Spleen (tissue), 11 donors: ENCODE measurements around the gene TRIP4. TPM values are rescaled to one million over a fixed set of nuclear protein-coding genes. Genes with fewer than 3 reads are reported as not detected.

Experiments
- DNase-seq: peaks from one replicate; pipeline ENCODE4 v3.0.0-alpha.2; 2020
- H3K27ac ChIP-seq, 8 donors: fragments of 200-600 bp; sonication (generic) in 7 of 8; 1 replicate in 4 of 8; 2 replicates in 4 of 8; pipeline versions ENCODE4 v1.5.0 to v1.8.0; 2016 to 2021; ENCODE audit warnings: inconsistent platforms in 4 of 8, mild to moderate bottlenecking in 4 of 8, moderate library complexity in 1 of 8
- H3K27me3 ChIP-seq, 7 donors: fragments of 200-600 bp; sonication (generic) in 6 of 7; replicated peaks in 1 of 7; 1 replicate in 4 of 7; 2 replicates in 3 of 7; pipeline versions ENCODE4 v1.5.0 to v1.8.0; 2016 to 2021; ENCODE audit warnings: inconsistent platforms in 3 of 7, mild to moderate bottlenecking in 1 of 7
- H3K36me3 ChIP-seq, 6 donors: fragments of 200-600 bp; sonication (generic) in 5 of 6; 1 replicate in 4 of 6; 2 replicates in 2 of 6; pipeline versions ENCODE4 v1.5.0 to v1.8.0; 2016 to 2021; ENCODE audit warnings: inconsistent platforms in 2 of 6
- H3K4me1 ChIP-seq, 6 donors: fragments of 200-600 bp; sonication (generic) in 5 of 6; 1 replicate in 3 of 6; 2 replicates in 3 of 6; pipeline versions ENCODE4 v1.5.0 to v1.8.0; 2016 to 2021; ENCODE audit warnings: inconsistent platforms in 3 of 6
- H3K4me3 ChIP-seq, 8 donors: fragments of 200-600 bp; sonication (generic) in 7 of 8; 1 replicate in 4 of 8; 2 replicates in 4 of 8; pipeline versions ENCODE4 v1.5.0 to v1.8.0; 2016 to 2021; ENCODE audit warnings: inconsistent platforms in 4 of 8, mild to moderate bottlenecking in 4 of 8, moderate library complexity in 2 of 8
- H3K9me3 ChIP-seq, 8 donors: fragments of 200-600 bp; sonication (generic) in 7 of 8; 1 replicate in 4 of 8; 2 replicates in 4 of 8; pipeline versions ENCODE4 v1.5.0 to v1.8.0; 2016 to 2021; ENCODE audit warnings: inconsistent platforms in 4 of 8
- CTCF ChIP-seq, 11 experiments: fragments of 200-600 bp in 7 of 11; fragments of 450-650 bp in 4 of 11; sonication (generic) in 4 of 11; IDR thresholded peaks in 8 of 11; conservative IDR thresholded peaks in 3 of 11; 1 replicate in 7 of 11; 2 replicates in 4 of 11; pipeline versions ENCODE4 v1.4.0 to v1.8.0; 2016 to 2021; ENCODE audit warnings: antibody characterized with exemption in 11 of 11, inconsistent platforms in 4 of 11, mild to moderate bottlenecking in 1 of 11
- POLR2A ChIP-seq, 3 donors: fragments of 450-650 bp; IDR thresholded peaks; one replicate each; pipeline ENCODE4 v1.5.1; 2017; ENCODE audit warnings: antibody characterized with exemption in 3 of 3, mild to moderate bottlenecking in 1 of 3
- POLR2AphosphoS5 ChIP-seq, 3 donors: sonication (generic); formaldehyde crosslinking; IDR thresholded peaks; one replicate each; pipeline ENCODE4 v1.5.1; 2017; ENCODE audit warnings: antibody characterized with exemption in 3 of 3
- WGBS, 5 donors: extraction: QIAGEN DNeasy Blood & Tissue Kit in 3 of 5; methylation state at CpG; one replicate each; pipeline versions ENCODE4 v1.1.5 to v1.1.7; 2013 to 2018; 5-methylcytosine and 5-hydroxymethylcytosine counted together
- intact Hi-C: fragments of 100-400 bp; cut with DNase I; formaldehyde crosslinking; loops from one replicate; pipeline ENCODE4 v1.15.0; 2023; ENCODE audit warnings: low total_unique reads
- polyA plus RNA-seq, 3 donors: library from polyadenylated mRNA; stranded (reverse); fragments of 200-250 nt; gene quantifications; one replicate each; pipeline ENCODE4 v1.2.1, GENCODE V29; 2013
- total RNA-seq, 7 donors: library from RNA; depleted of rRNA in 3 of 7; stranded (reverse); fragments of >200 nt in 3 of 7; fragmentation: NEBNext Ultra II Directional in 4 of 7; extraction: Animal tissue kit (Norgen Biotek cat#: 25700) in 4 of 7; gene quantifications; one replicate each; pipeline versions ENCODE4 v1.1.0 to v1.2.1, GENCODE V29; 2016 to 2021
- donor health status: healthy with polysubstance abuse.
- donor health status: DM: no; HTN: no; CAD: no; lungs with moderate emphysema.
- donor health status: DM: no; HTN: no; CAD: no.
- donor health status: Bipolar disorder and iron deficiency.
- donor health status: healthy.
- donor health status: DM: no; HTN: no; CAD: no.
- donor health status: DM: yes; HTN: yes; CAD: no.

Gene TRIP4
- total and polyA plus RNA-seq, 10 donors: 17.3 to 31.9 (median 22.8) TPM

DNA sequence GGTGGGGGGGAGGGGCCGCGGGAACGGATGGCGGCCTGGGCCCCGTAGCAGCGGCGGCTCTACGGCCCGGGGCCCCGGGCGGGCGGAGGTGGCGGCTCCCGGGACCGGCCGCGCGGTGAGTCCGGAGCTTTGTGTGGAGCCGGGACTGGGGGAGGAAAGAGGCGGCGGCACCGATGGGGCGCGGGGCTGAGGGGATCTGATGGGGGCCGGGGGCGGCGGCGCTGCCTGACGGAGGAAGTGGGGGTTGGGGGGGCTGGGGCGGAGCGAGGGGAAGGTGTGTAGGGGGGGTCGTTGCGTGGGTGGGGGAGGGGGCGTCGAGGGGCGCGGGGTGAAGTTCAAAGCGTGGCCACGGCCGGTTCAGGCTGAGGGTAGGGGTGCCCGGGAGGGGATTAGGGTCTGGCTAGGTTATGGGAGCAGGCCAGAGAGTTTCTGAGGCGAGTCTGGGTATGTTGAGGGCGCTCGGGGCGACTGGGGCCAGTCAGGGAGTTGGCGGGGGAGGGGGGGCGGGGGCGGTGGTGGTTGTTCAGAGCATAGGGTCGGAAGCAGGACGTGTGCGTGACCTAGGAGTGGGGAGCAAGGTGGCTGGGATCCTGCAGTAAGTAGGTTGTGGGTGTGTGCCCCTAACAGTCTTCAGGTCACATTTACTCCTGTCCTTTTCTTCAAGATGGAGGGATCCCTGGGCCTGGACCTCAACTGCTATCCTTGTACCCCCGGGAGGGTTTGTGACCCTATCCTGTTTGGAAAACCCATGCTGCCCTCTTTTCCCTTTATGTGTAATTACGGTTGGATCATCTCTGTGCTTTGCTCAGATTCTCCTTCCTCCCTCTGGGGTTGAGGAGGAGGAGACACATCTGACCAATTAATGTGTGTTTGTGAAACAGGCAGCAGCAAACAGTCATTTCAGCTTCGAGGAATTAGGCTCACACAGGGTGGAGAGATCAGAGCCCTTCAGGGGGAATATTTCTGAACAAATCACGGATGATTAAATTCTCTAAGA lies 73.4 kb downstream of the TRIP4 start:
- intact Hi-C loops: no loop called here
- TF ChIP-seq CTCF (IDR thresholded peaks at IDR 0.05 in 8 of 11, conservative IDR thresholded peaks at IDR 0.05 in 3 of 11): peak in 1 of 11 experiments; percentile 19
- TF ChIP-seq POLR2A (IDR thresholded peaks at IDR 0.05): peak in 1 of 3 donors; percentile 16
- peak in 1 of 3 donors; percentile 53 for TF ChIP-seq POLR2AphosphoS5 (IDR thresholded peaks at IDR 0.05)
- no peaks in the 10 kb centered on the region for H3K9me3 ChIP-seq
- WGBS, 5 donors: 0 to 2% (median 1%) methylated on average over 29 to 55 of the region's 56 CpGs
- peak overlapping the region; percentile 64 to 95 (median 90) for H3K27ac ChIP-seq
- DNase-seq: no peak
- no peaks in the 10 kb centered on the region for H3K27me3 ChIP-seq
- peaks cover 29 to 83% (median 72%) of the 10 kb centered on the region in 6 donors for H3K4me1 ChIP-seq
- H3K4me3 ChIP-seq: peak overlapping the region; percentile 48 to 85 (median 56)
- peaks cover 0 to 11% (median 0%) of the 10 kb centered on the region in 6 donors for H3K36me3 ChIP-seq

- H3K4me3 ChIP-seq: peak overlapping the region; percentile 48 to 85 (median 56)
- H3K4me1 ChIP-seq: peaks cover 29 to 83% (median 71%) of the 10 kb centered on the region in 6 donors
- no peak for DNase-seq
- H3K9me3 ChIP-seq: no peaks in the 10 kb centered on the region
- no peaks in the 10 kb centered on the region for H3K27me3 ChIP-seq
- H3K27ac ChIP-seq: peak overlapping the region; percentile 36 to 95 (median 90)
- intact Hi-C loops: no loop called here
- WGBS, 5 donors: 11 to 33% (median 23%) methylated on average over 5 of the region's 5 CpGs
- peaks cover 0 to 7% (median 0%) of the 10 kb centered on the region in 6 donors for H3K36me3 ChIP-seq
- no peak for TF ChIP-seq POLR2A (IDR thresholded peaks at IDR 0.05)
- no peak for TF ChIP-seq POLR2AphosphoS5 (IDR thresholded peaks at IDR 0.05)
- TF ChIP-seq CTCF (IDR thresholded peaks at IDR 0.05 in 8 of 11, conservative IDR thresholded peaks at IDR 0.05 in 3 of 11): no peak
Measured at GRCh38 chr15:64461721-64462162, 74.1 kb downstream of the TRIP4 start.

- intact Hi-C loops: no loop called here
- Histone ChIP-seq H3K9me3 (no peaks in the 10 kb centered on the region), H3K4me1 (peaks cover 29 to 83% (median 70%) of the 10 kb centered on the region in 6 donors), H3K4me3 (peak overlapping the region in 3 of 8 donors; percentile 59 to 85 (median 73)), H3K27ac (peak overlapping the region in 2 of 8 donors; percentile 92 to 95), H3K36me3 (peaks cover 0 to 7% (median 0%) of the 10 kb centered on the region in 6 donors), H3K27me3 (no peaks in the 10 kb centered on the region)
- no peak for TF ChIP-seq CTCF (IDR thresholded peaks at IDR 0.05 in 8 of 11, conservative IDR thresholded peaks at IDR 0.05 in 3 of 11)
- TF ChIP-seq POLR2A (IDR thresholded peaks at IDR 0.05): no peak
- TF ChIP-seq POLR2AphosphoS5 (IDR thresholded peaks at IDR 0.05): no peak
- DNase-seq: no peak
Measured at GRCh38 chr15:64462492-64462891, 74.9 kb downstream of the TRIP4 start.
